Tibial nerve (tissue), 4 donors: ENCODE measurements around the gene PLG. TPM values are rescaled to one million over a fixed set of nuclear protein-coding genes. Genes with fewer than 3 reads are reported as not detected.
"Not testable (repeated sequence)": the region's sequence is repeated elsewhere in the genome, so short reads cannot be mapped to it uniquely, and the experiment has no call there.

Source experiments
- DNase-seq, 2 donors: peaks; one replicate each; pipeline ENCODE4 v3.0.0-alpha.2; 2019; ENCODE audit warnings: low spot score in 2 of 2
- H3K27ac ChIP-seq, 4 donors: fragments of 200-600 bp; sonication (generic) in 3 of 4; one replicate each; pipeline ENCODE4 v1.5.1; 2017 to 2019; ENCODE audit warnings: mild to moderate bottlenecking in 1 of 4
- H3K27me3 ChIP-seq, 2 donors: fragments of 200-600 bp; sonication (generic) in 1 of 2; one replicate each; pipeline versions ENCODE4 v1.5.1 to v1.6.0; 2017 to 2019
- H3K36me3 ChIP-seq, 3 donors: fragments of 200-600 bp; sonication (generic); one replicate each; pipeline ENCODE4 v1.5.1; 2018 to 2019
- H3K4me1 ChIP-seq, 4 donors: fragments of 200-600 bp; sonication (generic) in 3 of 4; one replicate each; pipeline ENCODE4 v1.5.1; 2017 to 2019
- H3K4me3 ChIP-seq, 4 donors: fragments of 200-600 bp; sonication (generic) in 3 of 4; one replicate each; pipeline ENCODE4 v1.5.1; 2017 to 2019; ENCODE audit warnings: mild to moderate bottlenecking in 1 of 4, moderate library complexity in 1 of 4
- H3K9me3 ChIP-seq, 4 donors: fragments of 200-600 bp; sonication (generic) in 3 of 4; one replicate each; pipeline ENCODE4 v1.5.1; 2017 to 2019
- EP300 ChIP-seq, 2 donors: sonication (generic); formaldehyde crosslinking; IDR thresholded peaks; one replicate each; pipeline ENCODE4 v1.6.1; 2017; ENCODE audit warnings: antibody characterized with exemption in 2 of 2, mild to moderate bottlenecking in 1 of 2
- POLR2A ChIP-seq, 2 donors: fragments of 450-650 bp; IDR thresholded peaks; one replicate each; pipeline ENCODE4 v1.6.1; 2017; ENCODE audit warnings: antibody characterized with exemption in 2 of 2, mild to moderate bottlenecking in 2 of 2, moderate library complexity in 2 of 2
- WGBS, 2 donors: methylation state at CpG; one replicate each; pipeline ENCODE4 v1.1.5; 2018; 5-methylcytosine and 5-hydroxymethylcytosine counted together
- total RNA-seq, 4 donors: library from RNA; depleted of rRNA; stranded (reverse); fragments of >200 nt; gene quantifications; one replicate each; pipeline ENCODE4 v1.1.0, GENCODE V29; 2016
- TF ChIP-seq, protein P1 (sequence below), 5 experiments: fragments of 200-600 bp in 3 of 5; fragments of 450-650 bp in 2 of 5; sonication (generic) in 3 of 5; IDR thresholded peaks; one replicate each; pipeline ENCODE4 v1.5.1; 2016 to 2019; ENCODE audit warnings: antibody characterized with exemption in 5 of 5, mild to moderate bottlenecking in 3 of 5, moderate library complexity in 2 of 5

Gene PLG
- total RNA-seq, 4 donors from 2014 or later = 2.5 TPM; not detected in 3

GRCh38 chr6:160739955-160740354, 37.9 kb downstream of the PLG start:
- H3K4me1 ChIP-seq = no peaks in the 10 kb centered on the region
- no peak overlapping the region for H3K27ac ChIP-seq
- no peaks in the 10 kb centered on the region for H3K36me3 ChIP-seq
- H3K27me3 ChIP-seq = no peaks in the 10 kb centered on the region
- no peak overlapping the region for H3K4me3 ChIP-seq
- 80 to 94% methylated on average over 6 of the region's 6 CpGs for WGBS, 2 donors
- TF ChIP-seq POLR2A (IDR thresholded peaks at IDR 0.05) (no peak), EP300 (IDR thresholded peaks at IDR 0.05) (no peak)
- TF ChIP-seq, protein P1, sequence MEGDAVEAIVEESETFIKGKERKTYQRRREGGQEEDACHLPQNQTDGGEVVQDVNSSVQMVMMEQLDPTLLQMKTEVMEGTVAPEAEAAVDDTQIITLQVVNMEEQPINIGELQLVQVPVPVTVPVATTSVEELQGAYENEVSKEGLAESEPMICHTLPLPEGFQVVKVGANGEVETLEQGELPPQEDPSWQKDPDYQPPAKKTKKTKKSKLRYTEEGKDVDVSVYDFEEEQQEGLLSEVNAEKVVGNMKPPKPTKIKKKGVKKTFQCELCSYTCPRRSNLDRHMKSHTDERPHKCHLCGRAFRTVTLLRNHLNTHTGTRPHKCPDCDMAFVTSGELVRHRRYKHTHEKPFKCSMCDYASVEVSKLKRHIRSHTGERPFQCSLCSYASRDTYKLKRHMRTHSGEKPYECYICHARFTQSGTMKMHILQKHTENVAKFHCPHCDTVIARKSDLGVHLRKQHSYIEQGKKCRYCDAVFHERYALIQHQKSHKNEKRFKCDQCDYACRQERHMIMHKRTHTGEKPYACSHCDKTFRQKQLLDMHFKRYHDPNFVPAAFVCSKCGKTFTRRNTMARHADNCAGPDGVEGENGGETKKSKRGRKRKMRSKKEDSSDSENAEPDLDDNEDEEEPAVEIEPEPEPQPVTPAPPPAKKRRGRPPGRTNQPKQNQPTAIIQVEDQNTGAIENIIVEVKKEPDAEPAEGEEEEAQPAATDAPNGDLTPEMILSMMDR (IDR thresholded peaks at IDR 0.05) = no peak
- peaks cover 0 to 22% (median 0%) of the 10 kb centered on the region in 4 donors for H3K9me3 ChIP-seq
- DNase-seq = no peak

- H3K36me3 ChIP-seq, DNase-seq: not testable (repeated sequence)
- 90 to 94% methylated on average over 6 to 7 of the region's 7 CpGs for WGBS, 2 donors
Measured at GRCh38 chr6:160741012-160741411, 39.0 kb downstream of the PLG start.

GRCh38 chr6:160742090-160742489, 40.0 kb downstream of the PLG start:
- H3K9me3 ChIP-seq = peaks cover 0 to 35% (median 0%) of the 10 kb centered on the region in 4 donors
- 81 to 86% methylated on average over 2 of the region's 2 CpGs for WGBS, 2 donors
- TF ChIP-seq, protein P1 (IDR thresholded peaks at IDR 0.05) = no peak
- TF ChIP-seq POLR2A (IDR thresholded peaks at IDR 0.05) = no peak
- TF ChIP-seq EP300 (IDR thresholded peaks at IDR 0.05) = no peak

More at GRCh38 chr6:160741012-160741411, 39.0 kb downstream of the PLG start:
- peaks cover 0 to 28% (median 0%) of the 10 kb centered on the region in 4 donors for H3K9me3 ChIP-seq
- H3K27ac ChIP-seq, H3K4me1 ChIP-seq, H3K27me3 ChIP-seq, H3K4me3 ChIP-seq: not testable (repeated sequence)

DNA sequence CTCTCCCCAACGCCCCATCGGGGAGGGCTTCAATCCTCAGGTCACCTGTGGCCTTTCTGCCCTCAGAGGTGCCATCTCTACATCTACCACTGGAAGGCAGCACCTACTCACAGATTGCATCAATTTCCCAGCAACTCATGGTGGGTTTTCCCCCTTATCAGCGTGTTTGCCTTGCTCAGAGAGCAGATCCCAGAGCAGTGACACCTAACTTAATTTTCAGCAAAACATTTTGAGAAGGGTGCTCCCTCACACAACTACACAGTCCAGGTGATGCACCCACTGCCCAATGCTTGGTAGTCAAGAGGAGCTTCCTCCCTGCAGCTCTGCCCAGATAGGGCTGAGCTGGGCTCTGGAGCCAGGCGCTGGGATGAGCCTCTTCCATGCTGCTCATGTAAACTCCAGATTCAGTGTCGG, 48.2 kb downstream of the PLG start:
- DNase-seq = no peak
- H3K9me3 ChIP-seq = peaks cover 0 to 13% (median 0%) of the 10 kb centered on the region in 4 donors
- no peak overlapping the region for H3K27ac ChIP-seq
- WGBS, 2 donors = 26 to 40% methylated on average over 5 of the region's 5 CpGs
- H3K36me3 ChIP-seq = no peaks in the 10 kb centered on the region
- no peaks in the 10 kb centered on the region for H3K4me1 ChIP-seq
- no peaks in the 10 kb centered on the region for H3K27me3 ChIP-seq
- TF ChIP-seq, protein P1 (IDR thresholded peaks at IDR 0.05) = peak in 1 of 5 experiments; percentile 11
- no peak for TF ChIP-seq EP300 (IDR thresholded peaks at IDR 0.05)
- no peak overlapping the region for H3K4me3 ChIP-seq

More at GRCh38 chr6:160742090-160742489, 40.0 kb downstream of the PLG start:
- H3K4me1 ChIP-seq = no peaks in the 10 kb centered on the region
- H3K27me3 ChIP-seq = no peaks in the 10 kb centered on the region
- no peaks in the 10 kb centered on the region for H3K36me3 ChIP-seq
- no peak for DNase-seq
- H3K27ac ChIP-seq = no peak overlapping the region
- H3K4me3 ChIP-seq = no peak overlapping the region

GRCh38 chr6:160753211-160753610, 51.2 kb downstream of the PLG start:
- H3K4me1 ChIP-seq = not testable (repeated sequence)
- 58 to 65% methylated on average over 4 of the region's 4 CpGs for whole genome bisulfite sequencing, 2 donors

GRCh38 chr6:160755165-160755564, 53.1 kb downstream of the PLG start:
- no peak overlapping the region for H3K27ac ChIP-seq

More at GRCh38 chr6:160753211-160753610, 51.2 kb downstream of the PLG start:
- not testable (repeated sequence) for H3K36me3 ChIP-seq, H3K9me3 ChIP-seq, DNase-seq, H3K27ac ChIP-seq, H3K4me3 ChIP-seq, H3K27me3 ChIP-seq

More at GRCh38 chr6:160755165-160755564, 53.1 kb downstream of the PLG start:
- no peak for DNase-seq
- Histone ChIP-seq H3K4me1 (no peaks in the 10 kb centered on the region), H3K9me3 (no peaks in the 10 kb centered on the region), H3K27me3 (no peaks in the 10 kb centered on the region), H3K4me3 (no peak overlapping the region), H3K36me3 (no peaks in the 10 kb centered on the region)
- TF ChIP-seq, protein P1 (IDR thresholded peaks at IDR 0.05) = no peak
- no peak for TF ChIP-seq EP300 (IDR thresholded peaks at IDR 0.05)
- TF ChIP-seq POLR2A (IDR thresholded peaks at IDR 0.05) = no peak
- 27% methylated on average over 2 of the region's 2 CpGs for WGBS, 2 donors
